H1 (cell line): ENCODE results near the gene NPBWR2. TPM values are rescaled to one million over a fixed set of nuclear protein-coding genes. Genes with fewer than 3 reads are reported as not detected.

Source experiments
- CTCF ChIA-PET: fragments of 300-600 bp; sonication (Branson Sonifier 250); formaldehyde crosslinking; loops from one replicate; lab custom pipeline; 2021; ENCODE audit not compliant: partially characterized antibody; lab: Charles Lee
- POLR2A ChIA-PET: fragments of 300-600 bp; sonication (Branson Sonifier 250); formaldehyde crosslinking; loops from one replicate; lab custom pipeline; 2021; ENCODE audit warnings: inconsistent platforms; ENCODE audit not compliant: partially characterized antibody; lab: Charles Lee
- DNase-seq, 2 experiments: peaks; one replicate each; pipeline versions ENCODE4 v3.0.0 to v3.0.0-alpha.2; 2010 to 2022; ENCODE audit warnings: low spot score in 2 of 2, low read depth in 1 of 2, mixed read lengths in 1 of 2
- FAIRE-seq: peaks from 2 replicates; lab custom pipeline; 2011; peaks lifted over from hg19 to GRCh38; lab: Jason Lieb, UNC
- H2AFZ ChIP-seq: 2 replicates; pipeline ENCODE4 v1.8.1; 2012; ENCODE audit warnings: low read length, inconsistent platforms
- H2AK5ac ChIP-seq: 2 replicates; pipeline ENCODE4 v1.6.1; 2013; ENCODE audit warnings: low read depth, low read length
- H2BK120ac ChIP-seq: replicated peaks from 2 replicates; pipeline ENCODE3; 2013; ENCODE audit warnings: low read depth, low read length, inconsistent platforms
- H2BK12ac ChIP-seq: 2 replicates; pipeline ENCODE4 v1.6.1; 2013; ENCODE audit warnings: low read depth, low read length
- H2BK15ac ChIP-seq: 2 replicates; pipeline ENCODE4 v1.6.1; 2013; ENCODE audit warnings: low read length
- H2BK20ac ChIP-seq: 2 replicates; pipeline ENCODE4 v1.6.1; 2013; ENCODE audit warnings: low read length
- H2BK5ac ChIP-seq: 2 replicates; pipeline ENCODE4 v1.6.1; 2013; ENCODE audit warnings: low read depth, low read length
- H3K14ac ChIP-seq: 2 replicates; pipeline ENCODE4 v1.6.1; 2013; ENCODE audit warnings: inconsistent platforms; ENCODE audit not compliant: insufficient read length
- H3K18ac ChIP-seq: 2 replicates; pipeline ENCODE4 v1.6.1; 2013; ENCODE audit warnings: low read length; ENCODE audit errors: extremely low read depth
- H3K23ac ChIP-seq: 2 replicates; pipeline ENCODE4 v1.6.1; 2013; ENCODE audit warnings: inconsistent platforms; ENCODE audit not compliant: insufficient read length
- H3K23me2 ChIP-seq: 2 replicates; pipeline ENCODE4 v1.6.1; 2013; ENCODE audit warnings: low read depth, low read length
- H3K27ac ChIP-seq: 2 replicates; pipeline ENCODE4 v1.6.1; 2011; ENCODE audit warnings: low read depth, low read length, inconsistent platforms
- H3K27me3 ChIP-seq, 4 experiments: replicated peaks in 1 of 4; 1 replicate in 1 of 4; 2 replicates in 3 of 4; pipeline versions ENCODE4 v1.6.1 to v1.8.1; 2011 to 2013; ENCODE audit warnings: low read length in 3 of 4, mild to moderate bottlenecking in 3 of 4, inconsistent platforms in 2 of 4, mixed read lengths in 2 of 4, moderate library complexity in 1 of 4; ENCODE audit not compliant: control insufficient read depth in 3 of 4, insufficient read depth in 3 of 4; ENCODE audit errors: extremely low read depth in 1 of 4
- H3K36me3 ChIP-seq, 4 experiments: 2 replicates each; pipeline versions ENCODE4 v1.6.1 to v1.8.1; 2011 to 2013; ENCODE audit warnings: mild to moderate bottlenecking in 4 of 4, low read length in 3 of 4, moderate library complexity in 2 of 4, control low read depth in 1 of 4, inconsistent platforms in 1 of 4; ENCODE audit not compliant: insufficient read depth in 4 of 4, control insufficient read depth in 2 of 4
- H3K4ac ChIP-seq: replicated peaks from 2 replicates; pipeline ENCODE3; 2013; ENCODE audit warnings: low read length, low read depth, mixed read lengths, inconsistent platforms; ENCODE audit not compliant: insufficient read length
- H3K4me1 ChIP-seq, 4 experiments: replicated peaks in 1 of 4; 1 replicate in 1 of 4; 2 replicates in 3 of 4; pipeline versions ENCODE4 v1.6.1 to v1.8.1; 2011 to 2013; ENCODE audit warnings: low read length in 3 of 4, inconsistent platforms in 2 of 4, mixed read lengths in 1 of 4; ENCODE audit not compliant: insufficient read depth in 4 of 4, control insufficient read depth in 3 of 4
- H3K4me2 ChIP-seq, 2 experiments: 2 replicates each; pipeline versions ENCODE4 v1.6.1 to v1.8.1; 2011 to 2013; ENCODE audit warnings: low read depth in 2 of 2, low read length in 2 of 2, control low read depth in 1 of 2, inconsistent platforms in 1 of 2, mild to moderate bottlenecking in 1 of 2; ENCODE audit not compliant: insufficient read depth in 1 of 2
- H3K4me3 ChIP-seq, 4 experiments: fragments of 200-600, 300-600 bp in 1 of 4; sonication (generic), shearing (Covaris generic), sonication (Bioruptor Twin) in 1 of 4; 2 replicates each; pipeline versions ENCODE4 v1.5.1 to v1.8.1; 2011 to 2016; ENCODE audit warnings: low read length in 4 of 4, low read depth in 3 of 4, control low read depth in 2 of 4, inconsistent platforms in 2 of 4, mild to moderate bottlenecking in 2 of 4, mixed read lengths in 1 of 4, moderate library complexity in 1 of 4; ENCODE audit not compliant: insufficient read depth in 2 of 4; ENCODE audit errors: extremely low read depth in 1 of 4
- H3K56ac ChIP-seq: replicated peaks from 2 replicates; pipeline ENCODE3; 2013; ENCODE audit warnings: low read depth, mild to moderate bottlenecking, mixed read lengths, low read length, inconsistent platforms; ENCODE audit not compliant: insufficient read length
- H3K79me1 ChIP-seq: 2 replicates; pipeline ENCODE4 v1.6.1; 2013; ENCODE audit warnings: low read depth, low read length, control low read depth
- H3K79me2 ChIP-seq, 2 experiments: 2 replicates each; pipeline versions ENCODE4 v1.6.1 to v1.8.1; 2012 to 2013; ENCODE audit warnings: low read length in 2 of 2, mild to moderate bottlenecking in 2 of 2, inconsistent platforms in 1 of 2; ENCODE audit not compliant: insufficient read depth in 2 of 2, control insufficient read depth in 1 of 2
- H3K9ac ChIP-seq, 4 experiments: replicated peaks in 1 of 4; 1 replicate in 1 of 4; 2 replicates in 3 of 4; pipeline versions ENCODE4 v1.6.1 to v1.8.1; 2011 to 2013; ENCODE audit warnings: low read depth in 3 of 4, low read length in 3 of 4, control low read depth in 2 of 4, mild to moderate bottlenecking in 2 of 4, moderate library complexity in 2 of 4, inconsistent platforms in 1 of 4; ENCODE audit errors: extremely low read depth in 1 of 4
- H3K9me3 ChIP-seq, 2 experiments: 2 replicates each; pipeline versions ENCODE4 v1.6.1 to v1.8.1; 2012 to 2013; ENCODE audit warnings: mild to moderate bottlenecking in 2 of 2, moderate library complexity in 2 of 2, control low read depth in 1 of 2, inconsistent platforms in 1 of 2, low read depth in 1 of 2, low read length in 1 of 2, mixed read lengths in 1 of 2; ENCODE audit not compliant: insufficient read depth in 2 of 2
- H4K20me1 ChIP-seq, 2 experiments: replicated peaks in 1 of 2; 2 replicates each; pipeline versions ENCODE3 to v1.8.1; 2011 to 2013; ENCODE audit warnings: inconsistent platforms in 2 of 2, low read length in 2 of 2, mild to moderate bottlenecking in 1 of 2; ENCODE audit not compliant: insufficient read depth in 2 of 2, control insufficient read depth in 1 of 2
- H4K5ac ChIP-seq: 2 replicates; pipeline ENCODE4 v1.6.1; 2013; ENCODE audit warnings: low read length, low read depth, mixed read lengths, inconsistent platforms; ENCODE audit not compliant: insufficient read length
- H4K8ac ChIP-seq: 2 replicates; pipeline ENCODE4 v1.8.0; 2013; ENCODE audit warnings: mild to moderate bottlenecking, moderate library complexity, low read length, inconsistent platforms; ENCODE audit not compliant: insufficient read depth; ENCODE audit errors: extremely low read depth
- H4K91ac ChIP-seq: replicated peaks from 2 replicates; pipeline ENCODE3; 2013; ENCODE audit warnings: low read length, mixed read lengths, inconsistent platforms; ENCODE audit not compliant: insufficient read length
- CBX5 ChIP-seq: fragments of 300-800, 300-1000 bp; sonication (generic); IDR thresholded peaks from 2 replicates; pipeline ENCODE4 v1.7.1; 2016; ENCODE audit warnings: antibody characterized with exemption, low read length, low read depth
- CHD1 ChIP-seq: IDR thresholded peaks from 2 replicates; pipeline ENCODE4 v1.6.1; 2012; ENCODE audit warnings: low read depth, low read length, improper control_type of control experiment
- CHD2 ChIP-seq: IDR thresholded peaks from 2 replicates; pipeline ENCODE4 v1.6.1; 2012; ENCODE audit warnings: low read length, improper control_type of control experiment
- KDM1A ChIP-seq: fragments of 200-600, 300-600 bp; sonication (generic); IDR thresholded peaks from 2 replicates; pipeline ENCODE4 v1.7.1; 2016; ENCODE audit warnings: mild to moderate bottlenecking, low read length, borderline replicate concordance
- NANOG ChIP-seq: IDR thresholded peaks from 2 replicates; pipeline ENCODE4 v1.6.1; 2011; ENCODE audit warnings: low read length, low read depth, mild to moderate bottlenecking, inconsistent platforms; ENCODE audit not compliant: insufficient read depth, poor library complexity, severe bottlenecking
- RBBP5 ChIP-seq: IDR thresholded peaks from 2 replicates; pipeline ENCODE4 v1.7.1; 2012; ENCODE audit warnings: low read depth, mild to moderate bottlenecking, inconsistent platforms, low read length, moderate library complexity, borderline replicate concordance
- RFX5 ChIP-seq: IDR thresholded peaks from 2 replicates; pipeline ENCODE4 v1.6.1; 2011; ENCODE audit warnings: low read depth, low read length, improper control_type of control experiment, borderline replicate concordance
- RXRA ChIP-seq: IDR thresholded peaks from 2 replicates; pipeline ENCODE4 v1.6.1; 2011; ENCODE audit warnings: low read depth, mild to moderate bottlenecking, low read length, moderate library complexity; ENCODE audit not compliant: insufficient read depth
- SIN3A ChIP-seq, 2 experiments: IDR thresholded peaks in 1 of 2; conservative IDR thresholded peaks in 1 of 2; 2 replicates each; pipeline ENCODE4 v1.6.1; 2011 to 2012; ENCODE audit warnings: low read length in 2 of 2, improper control_type of control experiment in 1 of 2, low read depth in 1 of 2, mild to moderate bottlenecking in 1 of 2
- SIX5 ChIP-seq: IDR thresholded peaks from 2 replicates; pipeline ENCODE4 v1.6.1; 2011; ENCODE audit warnings: mild to moderate bottlenecking, low read depth, low read length
- SUZ12 ChIP-seq: fragments of 200-600 bp; sonication (generic); IDR thresholded peaks from 2 replicates; pipeline ENCODE4 v1.6.1; 2012; ENCODE audit warnings: mild to moderate bottlenecking, inconsistent platforms, low read length, moderate library complexity, mixed read lengths
- YY1 ChIP-seq: IDR thresholded peaks from 2 replicates; pipeline ENCODE4 v1.6.1; 2011; ENCODE audit warnings: low read depth, mild to moderate bottlenecking, low read length
- WGBS, 2 experiments: shearing (Covaris generic) in 1 of 2; methylation state at CpG; one replicate each; pipeline versions ENCODE4 v1.1.6 to v1.1.7; 2013 to 2015; ENCODE audit warnings: low lambda C conversion rate in 2 of 2, mixed read lengths in 2 of 2, inconsistent platforms in 1 of 2, low coverage in 1 of 2, missing lambda C conversion rate in 1 of 2; ENCODE audit not compliant: insufficient replicate concordance in 2 of 2, insufficient coverage in 1 of 2, insufficient read length in 1 of 2; ENCODE audit errors: extremely low coverage in 1 of 2, missing lambda C conversion rate in 1 of 2; 5-methylcytosine and 5-hydroxymethylcytosine counted together
- polyA plus RNA-seq, 7 experiments: library from polyadenylated mRNA; depleted of rRNA in 3 of 7; stranded (reverse) in 5 of 7; unstranded in 2 of 7; fragments of >200 nt in 5 of 7; fragments of 200-250 nt in 2 of 7; gene quantifications; 1 replicate in 5 of 7; 2 replicates in 1 of 7; 4 replicates in 1 of 7; pipeline versions ENCODE4 v1.2.1 to v1.2.3, GENCODE V29; 2011 to 2013; ENCODE audit warnings: missing spikeins in 2 of 7, mixed read lengths in 2 of 7
- total RNA-seq: library from RNA; stranded (reverse); fragmentation: NEBNext Ultra II Directional; extraction: Animal tissue kit (Norgen Biotek cat#: 25700); gene quantifications from 2 replicates; pipeline ENCODE4 v1.2.1, GENCODE V29; 2021

Gene NPBWR2
- total and polyA plus RNA-seq, 2 of the 8 experiments (the other 6 are each of a cell fraction or from before 2014, with no cell fraction given) = not detected

DNA sequence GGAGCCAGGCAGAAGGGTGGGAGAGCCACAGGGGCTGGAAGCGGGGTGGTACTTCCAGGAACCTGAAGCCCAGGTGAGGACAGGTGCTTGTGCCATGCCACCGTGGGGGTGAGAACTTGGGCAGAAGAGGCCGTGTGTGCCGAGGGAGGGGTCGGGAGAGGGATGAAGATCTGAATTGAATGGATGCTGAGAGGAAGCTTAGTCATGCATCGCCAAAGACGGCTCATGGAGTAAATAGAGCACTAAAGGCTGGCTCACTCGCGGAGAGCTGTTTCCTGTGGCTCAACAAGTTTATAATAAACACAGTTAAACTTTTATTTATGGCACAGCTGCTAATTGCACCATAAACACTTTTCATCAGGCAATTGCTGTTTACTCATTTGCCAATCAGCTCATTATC lies 35.2 kb upstream of the NPBWR2 start:
- H3K56ac ChIP-seq = peak overlapping the region; percentile 25
- H3K4ac ChIP-seq = no peak overlapping the region
- FAIRE-seq (no peak), DNase-seq (peak in 1 of 2 experiments; percentile 40)
- H2BK12ac ChIP-seq = no peak overlapping the region
- H2BK20ac ChIP-seq = no peak overlapping the region
- no peak overlapping the region for H4K8ac ChIP-seq
- H3K4me2 ChIP-seq = no peak overlapping the region
- H3K4me3 ChIP-seq = no peak overlapping the region
- no peak overlapping the region for H4K5ac ChIP-seq
- H3K79me2 ChIP-seq = no peaks in the 10 kb centered on the region
- no peak overlapping the region for H2BK15ac ChIP-seq
- POLR2A ChIA-PET = no interaction called here
- CTCF ChIA-PET = interaction anchor here (0.9 to 4.6 kb wide), 5 partner anchors 8 to 67 kb away, joined by 3 to 14 read pairs (median 4); no protein-coding TSS in a partner anchor
- H3K4me1 ChIP-seq = peaks cover 0 to 14% (median 5%) of the 10 kb centered on the region in 4 experiments; a peak in 5 of 7 replicates
- no peak overlapping the region for H3K14ac ChIP-seq
- no peak overlapping the region for H4K91ac ChIP-seq
- H3K9me3 ChIP-seq = peaks cover 17 to 19% of the 10 kb centered on the region in 2 experiments
- no peak for TF ChIP-seq SUZ12
- TF ChIP-seq RBBP5 = no peak
- TF ChIP-seq KDM1A = no peak
- no peak for TF ChIP-seq RXRA
- no peak for TF ChIP-seq CHD1
- no peak for TF ChIP-seq CBX5
- no peak for TF ChIP-seq SIX5
- TF ChIP-seq SIN3A (conservative IDR thresholded peaks at IDR 0.05 in 1 of 2, IDR thresholded peaks at IDR 0.05 in 1 of 2; ENCODE audit: low read depth in 1 of 2, low read length in 2 of 2) = no peak
- TF ChIP-seq CHD2 = no peak
- TF ChIP-seq RFX5 = no peak
- no peak for TF ChIP-seq YY1
- no peak for TF ChIP-seq NANOG
- no peak overlapping the region for H3K27ac ChIP-seq
- H3K9ac ChIP-seq = no peak overlapping the region; a peak in 2 of 7 replicates
- no peak overlapping the region for H3K18ac ChIP-seq
- H3K23ac ChIP-seq = no peak overlapping the region
- 83% methylated on average over 9 of the region's 9 CpGs; no CpG with 5 or more reads in 1 of the 2 experiments for WGBS, 2 experiments
- H2AFZ ChIP-seq = no peak overlapping the region
- H3K36me3 ChIP-seq = no peaks in the 10 kb centered on the region
- no peak overlapping the region for H2BK5ac ChIP-seq
- H4K20me1 ChIP-seq = no peaks in the 10 kb centered on the region
- no peaks in the 10 kb centered on the region for H3K27me3 ChIP-seq
- H3K23me2 ChIP-seq = no peaks in the 10 kb centered on the region
- H2AK5ac ChIP-seq = no peak overlapping the region
- H3K79me1 ChIP-seq = no peaks in the 10 kb centered on the region
- no peak overlapping the region for H2BK120ac ChIP-seq
